ENCODE measurements around the gene MVK. TPM values are rescaled to one million over a fixed set of nuclear protein-coding genes. Genes with fewer than 3 reads are reported as not detected.

MVK gene
- total RNA-seq, 4 donors from 2014 or later: 20.4 to 42.0 (median 31.6) TPM

DNA sequence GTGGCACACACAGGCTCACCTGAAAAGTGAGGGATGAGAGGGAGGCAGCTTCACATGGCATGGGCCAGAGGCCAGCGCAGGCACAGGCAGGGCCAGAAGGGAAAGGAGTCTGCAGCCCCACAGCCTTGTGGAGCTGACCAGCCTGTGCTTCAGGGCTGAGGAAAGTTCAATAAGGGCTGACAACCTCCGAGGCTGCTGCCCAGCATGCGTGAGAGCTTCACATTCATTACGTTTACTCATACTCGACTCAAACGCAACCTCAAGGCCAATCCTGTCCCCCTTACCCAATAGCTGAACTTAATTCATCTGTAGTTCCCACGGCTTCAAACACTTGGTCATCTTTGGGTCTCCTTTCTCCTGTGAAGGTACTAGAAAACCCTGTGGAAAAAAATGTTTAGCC, 5.1 kb upstream of the MVK start:
- no peaks in the 10 kb centered on the region for H3K27me3 ChIP-seq
- H3K4me3 ChIP-seq (replicated peaks in 1 of 3): no peak overlapping the region
- intact Hi-C loops (cut with DNase I): no loop called here
- TF ChIP-seq, protein P1, sequence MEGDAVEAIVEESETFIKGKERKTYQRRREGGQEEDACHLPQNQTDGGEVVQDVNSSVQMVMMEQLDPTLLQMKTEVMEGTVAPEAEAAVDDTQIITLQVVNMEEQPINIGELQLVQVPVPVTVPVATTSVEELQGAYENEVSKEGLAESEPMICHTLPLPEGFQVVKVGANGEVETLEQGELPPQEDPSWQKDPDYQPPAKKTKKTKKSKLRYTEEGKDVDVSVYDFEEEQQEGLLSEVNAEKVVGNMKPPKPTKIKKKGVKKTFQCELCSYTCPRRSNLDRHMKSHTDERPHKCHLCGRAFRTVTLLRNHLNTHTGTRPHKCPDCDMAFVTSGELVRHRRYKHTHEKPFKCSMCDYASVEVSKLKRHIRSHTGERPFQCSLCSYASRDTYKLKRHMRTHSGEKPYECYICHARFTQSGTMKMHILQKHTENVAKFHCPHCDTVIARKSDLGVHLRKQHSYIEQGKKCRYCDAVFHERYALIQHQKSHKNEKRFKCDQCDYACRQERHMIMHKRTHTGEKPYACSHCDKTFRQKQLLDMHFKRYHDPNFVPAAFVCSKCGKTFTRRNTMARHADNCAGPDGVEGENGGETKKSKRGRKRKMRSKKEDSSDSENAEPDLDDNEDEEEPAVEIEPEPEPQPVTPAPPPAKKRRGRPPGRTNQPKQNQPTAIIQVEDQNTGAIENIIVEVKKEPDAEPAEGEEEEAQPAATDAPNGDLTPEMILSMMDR (IDR thresholded peaks at IDR 0.05): no peak
- TF ChIP-seq POLR2A (IDR thresholded peaks at IDR 0.05): no peak
- peaks cover 18 to 27% of the 10 kb centered on the region in 2 donors for H3K36me3 ChIP-seq
- H3K27ac ChIP-seq: no peak overlapping the region
- H3K9me3 ChIP-seq: no peaks in the 10 kb centered on the region
- DNase-seq: no peak
- 89 to 94% methylated on average over 6 to 7 of the region's 7 CpGs for WGBS, 2 donors
- peaks cover 8 to 10% of the 10 kb centered on the region in 2 donors for H3K4me1 ChIP-seq

- Histone ChIP-seq H3K27ac (no peak overlapping the region), H3K4me3 (replicated peaks in 1 of 3) (no peak overlapping the region), H3K36me3 (peaks cover 18 to 29% of the 10 kb centered on the region in 2 donors), H3K27me3 (no peaks in the 10 kb centered on the region), H3K9me3 (no peaks in the 10 kb centered on the region), H3K4me1 (peaks cover 16 to 20% of the 10 kb centered on the region in 2 donors)
- intact Hi-C loops (cut with DNase I): no loop called here
- no peak for DNase-seq
- no peak for TF ChIP-seq POLR2A (IDR thresholded peaks at IDR 0.05)
- TF ChIP-seq, protein P1 (IDR thresholded peaks at IDR 0.05): no peak
- WGBS, 2 donors: 88 to 89% methylated on average over 5 of the region's 5 CpGs
Measured at GRCh38 chr12:109571773-109572505, 1.7 kb upstream of the MVK start.

GRCh38 chr12:109572506-109572845, 1.1 kb upstream of the MVK start:
- H3K27ac ChIP-seq: peak overlapping the region in 2 of 3 donors; percentile 34 to 77
- no peaks in the 10 kb centered on the region for H3K9me3 ChIP-seq
- no peak for DNase-seq
- H3K27me3 ChIP-seq: no peaks in the 10 kb centered on the region
- WGBS, 2 donors: 28 to 31% methylated on average over 3 of the region's 3 CpGs
- peaks cover 16 to 20% of the 10 kb centered on the region in 2 donors for H3K4me1 ChIP-seq
- TF ChIP-seq POLR2A (IDR thresholded peaks at IDR 0.05): no peak
- TF ChIP-seq, protein P1 (IDR thresholded peaks at IDR 0.05): no peak
- H3K4me3 ChIP-seq (replicated peaks in 1 of 3): peak overlapping the region in 2 of 3 donors; percentile 33 to 64
- intact Hi-C loops (cut with DNase I): no loop called here
- H3K36me3 ChIP-seq: peaks cover 18 to 29% of the 10 kb centered on the region in 2 donors

- peaks cover 28% of the 10 kb centered on the region in 2 donors for H3K36me3 ChIP-seq
Measured at GRCh38 chr12:109573914-109574244, 285 bp downstream of the MVK start.

GRCh38 chr12:109575683-109576082, 2.1 kb downstream of the MVK start:
- H3K4me1 ChIP-seq: peaks cover 20 to 21% of the 10 kb centered on the region in 2 donors
- H3K36me3 ChIP-seq: peaks cover 25 to 29% of the 10 kb centered on the region in 2 donors
- no peak for DNase-seq
- no peaks in the 10 kb centered on the region for H3K27me3 ChIP-seq
- H3K27ac ChIP-seq: no peak overlapping the region
- H3K9me3 ChIP-seq: no peaks in the 10 kb centered on the region
- WGBS, 2 donors: 88 to 100% methylated on average over 2 to 3 of the region's 3 CpGs
- intact Hi-C loops (cut with DNase I): no loop called here
- TF ChIP-seq, protein P1 (IDR thresholded peaks at IDR 0.05): no peak
- no peak for TF ChIP-seq POLR2A (IDR thresholded peaks at IDR 0.05)
- H3K4me3 ChIP-seq (replicated peaks in 1 of 3): no peak overlapping the region

More at GRCh38 chr12:109573914-109574244, 285 bp downstream of the MVK start:
- Histone ChIP-seq H3K9me3 (no peaks in the 10 kb centered on the region), H3K4me1 (peaks cover 16 to 20% of the 10 kb centered on the region in 2 donors), H3K4me3 (replicated peaks in 1 of 3) (peak overlapping the region in 2 of 3 donors; percentile 62 to 64), H3K27ac (peak overlapping the region in 2 of 3 donors; percentile 26 to 47), H3K27me3 (no peaks in the 10 kb centered on the region)
- 1% methylated on average over 13 of the region's 13 CpGs for WGBS, 2 donors
- intact Hi-C loops (cut with DNase I): no loop called here
- no peak for TF ChIP-seq POLR2A (IDR thresholded peaks at IDR 0.05)
- TF ChIP-seq, protein P1 (IDR thresholded peaks at IDR 0.05): no peak
- no peak for DNase-seq

Measured in thyroid gland (tissue), 4 donors.